GM12892 (cell line): Measurements from ENCODE around the gene SAMD14.

Experiments used
- POLR2A ChIP-seq: IDR thresholded peaks from 2 replicates; pipeline ENCODE4 v1.6.1; 2011; ENCODE audit warnings: low read depth, low read length, control low read depth
- POLR2AphosphoS5 ChIP-seq: IDR thresholded peaks from 2 replicates; pipeline ENCODE4 v1.6.1; 2011; ENCODE audit warnings: low read depth, low read length, control low read depth

GRCh38 chr17:50110591-50111349 lies 19.2 kb downstream of the SAMD14 start:
- TF ChIP-seq POLR2A (no peak), POLR2AphosphoS5 (no peak)
